HepG2 (cell line): Measurements from ENCODE around the gene ZBTB7B. TPM values are rescaled to one million over a fixed set of nuclear protein-coding genes. Genes with fewer than 3 reads are reported as not detected.
A peak's percentile ranks its signal among the peaks of the same experiment; 100 is the strongest.

ENCODE experiments used
- ARNT2 ChIP-seq: sonication (generic); formaldehyde crosslinking; IDR thresholded peaks from 2 replicates; pipeline ENCODE4 v1.8.0; 2022; ENCODE audit warnings: mild to moderate bottlenecking, low read depth, missing genetic modification reagents, moderate library complexity
- DNMT3B ChIP-seq: conservative IDR thresholded peaks from 2 replicates; pipeline ENCODE4 v1.6.1; 2016; ENCODE audit warnings: missing biosample characterization, control low read depth
- DPF2 ChIP-seq: sonication (generic); formaldehyde crosslinking; IDR thresholded peaks from 2 replicates; pipeline ENCODE4 v1.4.0; 2020; ENCODE audit warnings: mild to moderate bottlenecking, low read depth, missing genetic modification reagents, borderline replicate concordance
- EHMT2 ChIP-seq: fragments of 200-600 bp; sonication (generic); IDR thresholded peaks from 2 replicates; pipeline ENCODE4 v1.7.0; 2017; ENCODE audit warnings: antibody characterized with exemption, low read depth, low read length, borderline replicate concordance
- FIP1L1 ChIP-seq: fragments of 200-400 bp; formaldehyde crosslinking; IDR thresholded peaks from 2 replicates; pipeline ENCODE4 v1.6.1; 2018; ENCODE audit warnings: low read depth, mild to moderate bottlenecking, low read length, moderate library complexity, borderline replicate concordance; ENCODE audit not compliant: insufficient read depth
- FOXA3 ChIP-seq: IDR thresholded peaks from 2 replicates; pipeline ENCODE4 v1.6.1; 2016; ENCODE audit warnings: missing genetic modification reagents, missing compliant biosample characterization
- HDAC6 ChIP-seq: fragments of 200-600 bp; sonication (generic); IDR thresholded peaks from 2 replicates; pipeline ENCODE4 v1.7.0; 2017; ENCODE audit warnings: mild to moderate bottlenecking, antibody characterized with exemption, low read length, low read depth
- IRF9 ChIP-seq: sonication (generic); formaldehyde crosslinking; IDR thresholded peaks from 2 replicates; pipeline ENCODE4 v1.8.0; 2022; ENCODE audit warnings: missing genetic modification reagents, mild to moderate bottlenecking, borderline replicate concordance
- PLRG1 ChIP-seq: fragments of 450-650 bp; conservative IDR thresholded peaks from 2 replicates; pipeline ENCODE4 v1.6.1; 2016
- SOX13 ChIP-seq, 3 experiments: fragments of 450-650 bp in 1 of 3; sonication (generic) in 1 of 3; formaldehyde crosslinking in 1 of 3; IDR thresholded peaks in 2 of 3; conservative IDR thresholded peaks in 1 of 3; 2 replicates each; pipeline versions ENCODE4 v1.5.0 to v1.6.1; 2016 to 2020; ENCODE audit warnings: antibody characterized with exemption in 1 of 3, mild to moderate bottlenecking in 1 of 3, missing compliant biosample characterization in 1 of 3, missing genetic modification reagents in 1 of 3, moderate library complexity in 1 of 3
- SP5 ChIP-seq: IDR thresholded peaks from 2 replicates; pipeline ENCODE4 v1.6.1; 2016; ENCODE audit warnings: low read depth, borderline replicate concordance
- STAG1 ChIP-seq: sonication (generic); formaldehyde crosslinking; IDR thresholded peaks from 2 replicates; pipeline ENCODE4 v1.4.0; 2020; ENCODE audit warnings: missing genetic modification reagents
- U2AF1 ChIP-seq: fragments of 200-400 bp; formaldehyde crosslinking; optimal IDR thresholded peaks from 2 replicates; pipeline ENCODE3; 2017; ENCODE audit warnings: mild to moderate bottlenecking, low read depth, low read length
- ZFP62 ChIP-seq: sonication (generic); formaldehyde crosslinking; IDR thresholded peaks from 2 replicates; pipeline ENCODE4 v1.4.0; 2020; ENCODE audit warnings: missing genetic modification reagents
- ZFP91 ChIP-seq: sonication (generic); formaldehyde crosslinking; IDR thresholded peaks from 2 replicates; pipeline ENCODE4 v1.9.0; 2022; ENCODE audit warnings: missing genetic modification reagents, mild to moderate bottlenecking, borderline replicate concordance
- ZNF10 ChIP-seq: sonication (generic); formaldehyde crosslinking; IDR thresholded peaks from 2 replicates; pipeline ENCODE4 v1.4.0; 2020; ENCODE audit warnings: mild to moderate bottlenecking, low read depth, missing genetic modification reagents, borderline replicate concordance
- ZNF513 ChIP-seq: sonication (generic); formaldehyde crosslinking; conservative IDR thresholded peaks from 2 replicates; pipeline ENCODE4 v1.5.0; 2020; ENCODE audit warnings: missing genetic modification reagents
- ZNF546 ChIP-seq: sonication (generic); formaldehyde crosslinking; conservative IDR thresholded peaks from 2 replicates; pipeline ENCODE4 v1.8.1; 2023; ENCODE audit warnings: mild to moderate bottlenecking, missing genetic modification reagents
- ZNF567 ChIP-seq: sonication (generic); formaldehyde crosslinking; IDR thresholded peaks from 2 replicates; pipeline ENCODE4 v1.8.1; 2023; ENCODE audit warnings: mild to moderate bottlenecking, missing genetic modification reagents, borderline replicate concordance
- ZNF615 ChIP-seq: sonication (generic); formaldehyde crosslinking; IDR thresholded peaks from 2 replicates; pipeline ENCODE4 v1.5.0; 2020; ENCODE audit warnings: mild to moderate bottlenecking, missing genetic modification reagents, borderline replicate concordance
- ZNF720 ChIP-seq: sonication (generic); formaldehyde crosslinking; IDR thresholded peaks from 2 replicates; pipeline ENCODE4 v1.4.0; 2020; ENCODE audit warnings: missing genetic modification reagents
- polyA plus RNA-seq, 8 experiments: library from polyadenylated mRNA; depleted of rRNA in 3 of 8; stranded (reverse) in 7 of 8; unstranded in 1 of 8; fragments of >200 nt; fragmentation: Illumina TruSeq in 4 of 8; extraction: Trizol in 4 of 8; gene quantifications; 2 replicates each; pipeline versions ENCODE4 v1.2.1 to v1.2.3, GENCODE V29; 2011 to 2016; ENCODE audit warnings: low read depth in 4 of 8, missing spikeins in 1 of 8, mixed read lengths in 1 of 8; ENCODE audit not compliant: insufficient read depth in 1 of 8
- total RNA-seq, 5 experiments: library from RNA; depleted of rRNA; stranded (reverse); fragments of >200 nt; fragmentation: Illumina TruSeq; extraction: Trizol; gene quantifications; 2 replicates each; pipeline ENCODE4 v1.2.3, GENCODE V29; 2016; ENCODE audit warnings: low read depth in 1 of 5
- TF ChIP-seq, protein P1 (sequence below): sonication (generic); formaldehyde crosslinking; IDR thresholded peaks from 2 replicates; pipeline ENCODE4 v1.4.0; 2020; ENCODE audit warnings: mild to moderate bottlenecking, missing genetic modification reagents
- TF ChIP-seq, protein P2 (sequence below): sonication (generic); formaldehyde crosslinking; IDR thresholded peaks from 2 replicates; pipeline ENCODE4 v1.4.0; 2020; ENCODE audit warnings: missing genetic modification reagents

The ZBTB7B gene
- total and polyA plus RNA-seq, 2 of the 13 experiments (the other 11 are each of a cell fraction or from before 2014, with no cell fraction given), result 15.5 to 17.5 TPM

- TF ChIP-seq SOX13 (IDR thresholded peaks at IDR 0.05) (no peak), SOX13 (CRISPR knock-in tag; conservative IDR thresholded peaks at IDR 0.05 in 1 of 2, IDR thresholded peaks at IDR 0.05 in 1 of 2) (0 out of 4 replicates have a peak, but pooled peaks of 1 of the 2 experiments have one; percentile 8), HDAC6 (no peak), U2AF1 (no peak), IRF9 (CRISPR knock-in tag) (peak; percentile 58; the same call in 1 of the 2 replicates), PLRG1 (no peak), ZNF615 (CRISPR knock-in tag) (no peak; the same call in 1 of the 2 replicates), ZNF720 (no peak), SP5 (no peak), ZNF513 (CRISPR knock-in tag) (no peak), EHMT2 (no peak), ZNF567 (CRISPR knock-in tag) (no peak), ARNT2 (peak; percentile 18; the same call in 1 of the 2 replicates), FIP1L1 (no peak), ZNF10 (CRISPR knock-in tag) (no peak), FOXA3 (CRISPR knock-in tag) (no peak), STAG1 (CRISPR knock-in tag) (peak; percentile 87), ZFP62 (CRISPR knock-in tag) (no peak), ZFP91 (CRISPR knock-in tag) (peak; percentile 69), ZNF546 (0 out of 2 replicates have a peak, but pooled peaks have one; percentile 33), DPF2 (CRISPR knock-in tag) (no peak; the same call in 1 of the 2 replicates), DNMT3B (CRISPR knock-in tag) (no peak)
- TF ChIP-seq, protein P1, sequence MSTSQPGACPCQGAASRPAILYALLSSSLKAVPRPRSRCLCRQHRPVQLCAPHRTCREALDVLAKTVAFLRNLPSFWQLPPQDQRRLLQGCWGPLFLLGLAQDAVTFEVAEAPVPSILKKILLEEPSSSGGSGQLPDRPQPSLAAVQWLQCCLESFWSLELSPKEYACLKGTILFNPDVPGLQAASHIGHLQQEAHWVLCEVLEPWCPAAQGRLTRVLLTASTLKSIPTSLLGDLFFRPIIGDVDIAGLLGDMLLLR, result no peak
- TF ChIP-seq, protein P2, sequence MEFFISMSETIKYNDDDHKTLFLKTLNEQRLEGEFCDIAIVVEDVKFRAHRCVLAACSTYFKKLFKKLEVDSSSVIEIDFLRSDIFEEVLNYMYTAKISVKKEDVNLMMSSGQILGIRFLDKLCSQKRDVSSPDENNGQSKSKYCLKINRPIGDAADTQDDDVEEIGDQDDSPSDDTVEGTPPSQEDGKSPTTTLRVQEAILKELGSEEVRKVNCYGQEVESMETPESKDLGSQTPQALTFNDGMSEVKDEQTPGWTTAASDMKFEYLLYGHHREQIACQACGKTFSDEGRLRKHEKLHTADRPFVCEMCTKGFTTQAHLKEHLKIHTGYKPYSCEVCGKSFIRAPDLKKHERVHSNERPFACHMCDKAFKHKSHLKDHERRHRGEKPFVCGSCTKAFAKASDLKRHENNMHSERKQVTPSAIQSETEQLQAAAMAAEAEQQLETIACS (CRISPR knock-in tag), result 0 out of 2 replicates have a peak, but pooled peaks have one; percentile 47
These were observed 60.3 kb downstream of the ZBTB7B start (continued) for GRCh38 chr1:155062702-155063411.
